ENCODE measurements around the gene TGFBR3. TPM values are rescaled to one million over a fixed set of nuclear protein-coding genes. Genes with fewer than 3 reads are reported as not detected.

TGFBR3 gene
- total RNA-seq, 4 donors from 2014 or later, result 87.8 to 388 (median 212) TPM

GRCh38 chr1:91876781-91877573 is 9.0 kb downstream of the TGFBR3 start:
- peak overlapping the region; percentile 68 to 74 for H3K27ac ChIP-seq
- TF ChIP-seq, protein P1, sequence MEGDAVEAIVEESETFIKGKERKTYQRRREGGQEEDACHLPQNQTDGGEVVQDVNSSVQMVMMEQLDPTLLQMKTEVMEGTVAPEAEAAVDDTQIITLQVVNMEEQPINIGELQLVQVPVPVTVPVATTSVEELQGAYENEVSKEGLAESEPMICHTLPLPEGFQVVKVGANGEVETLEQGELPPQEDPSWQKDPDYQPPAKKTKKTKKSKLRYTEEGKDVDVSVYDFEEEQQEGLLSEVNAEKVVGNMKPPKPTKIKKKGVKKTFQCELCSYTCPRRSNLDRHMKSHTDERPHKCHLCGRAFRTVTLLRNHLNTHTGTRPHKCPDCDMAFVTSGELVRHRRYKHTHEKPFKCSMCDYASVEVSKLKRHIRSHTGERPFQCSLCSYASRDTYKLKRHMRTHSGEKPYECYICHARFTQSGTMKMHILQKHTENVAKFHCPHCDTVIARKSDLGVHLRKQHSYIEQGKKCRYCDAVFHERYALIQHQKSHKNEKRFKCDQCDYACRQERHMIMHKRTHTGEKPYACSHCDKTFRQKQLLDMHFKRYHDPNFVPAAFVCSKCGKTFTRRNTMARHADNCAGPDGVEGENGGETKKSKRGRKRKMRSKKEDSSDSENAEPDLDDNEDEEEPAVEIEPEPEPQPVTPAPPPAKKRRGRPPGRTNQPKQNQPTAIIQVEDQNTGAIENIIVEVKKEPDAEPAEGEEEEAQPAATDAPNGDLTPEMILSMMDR (IDR thresholded peaks at IDR 0.05), result no peak
- no peak for TF ChIP-seq POLR2A (IDR thresholded peaks at IDR 0.05)
- intact Hi-C loops (cut with DNase I; ENCODE audit: low total_unique reads), result no loop called here
- no peaks in the 10 kb centered on the region for H3K36me3 ChIP-seq
- DNase-seq, result no peak
- H3K4me3 ChIP-seq, result no peak overlapping the region
- H3K4me1 ChIP-seq, result peaks cover 17 to 26% of the 10 kb centered on the region in 2 donors
- H3K9me3 ChIP-seq, result no peaks in the 10 kb centered on the region
- no peaks in the 10 kb centered on the region for H3K27me3 ChIP-seq

DNA sequence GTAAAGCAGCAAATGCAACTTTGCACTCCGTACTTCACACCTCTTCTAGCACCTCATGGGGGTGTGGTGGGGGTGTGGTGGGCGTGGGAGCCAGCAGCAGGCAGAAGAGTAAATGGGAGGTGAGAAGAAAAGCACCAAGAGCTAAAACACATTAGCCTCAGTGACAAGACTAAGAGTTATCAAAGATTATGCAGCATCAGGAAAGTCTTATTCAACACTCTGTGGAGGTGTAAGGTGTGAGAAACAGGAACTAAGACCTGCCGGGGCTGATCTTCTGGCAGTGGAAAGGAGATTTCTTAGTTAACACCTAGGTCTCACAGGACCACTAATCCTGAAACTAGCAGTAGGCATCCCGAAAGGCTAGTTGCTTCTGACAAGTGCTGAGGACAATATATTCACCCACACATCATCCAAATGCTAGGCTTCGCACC is 9.9 kb downstream of the TGFBR3 start:
- Histone ChIP-seq H3K27me3 (no peaks in the 10 kb centered on the region), H3K27ac (peak overlapping the region; percentile 68 to 74), H3K4me3 (no peak overlapping the region), H3K9me3 (no peaks in the 10 kb centered on the region), H3K4me1 (peaks cover 17 to 26% of the 10 kb centered on the region in 2 donors), H3K36me3 (no peaks in the 10 kb centered on the region)
- intact Hi-C loops (cut with DNase I; ENCODE audit: low total_unique reads), result no loop called here
- no peak for DNase-seq
- no peak for TF ChIP-seq POLR2A (IDR thresholded peaks at IDR 0.05)
- TF ChIP-seq, protein P1 (IDR thresholded peaks at IDR 0.05), result no peak

GRCh38 chr1:91874167-91874566 is 11.8 kb downstream of the TGFBR3 start:
- no peak overlapping the region for H3K4me3 ChIP-seq
- no peaks in the 10 kb centered on the region for H3K36me3 ChIP-seq
- no peak for DNase-seq
- no peak for TF ChIP-seq POLR2A (IDR thresholded peaks at IDR 0.05)
- TF ChIP-seq, protein P1 (IDR thresholded peaks at IDR 0.05), result no peak
- no peak overlapping the region for H3K27ac ChIP-seq
- intact Hi-C loops (cut with DNase I; ENCODE audit: low total_unique reads), result no loop called here
- H3K27me3 ChIP-seq, result no peaks in the 10 kb centered on the region
- H3K4me1 ChIP-seq, result peaks cover 9 to 26% of the 10 kb centered on the region in 2 donors
- no peaks in the 10 kb centered on the region for H3K9me3 ChIP-seq

DNA sequence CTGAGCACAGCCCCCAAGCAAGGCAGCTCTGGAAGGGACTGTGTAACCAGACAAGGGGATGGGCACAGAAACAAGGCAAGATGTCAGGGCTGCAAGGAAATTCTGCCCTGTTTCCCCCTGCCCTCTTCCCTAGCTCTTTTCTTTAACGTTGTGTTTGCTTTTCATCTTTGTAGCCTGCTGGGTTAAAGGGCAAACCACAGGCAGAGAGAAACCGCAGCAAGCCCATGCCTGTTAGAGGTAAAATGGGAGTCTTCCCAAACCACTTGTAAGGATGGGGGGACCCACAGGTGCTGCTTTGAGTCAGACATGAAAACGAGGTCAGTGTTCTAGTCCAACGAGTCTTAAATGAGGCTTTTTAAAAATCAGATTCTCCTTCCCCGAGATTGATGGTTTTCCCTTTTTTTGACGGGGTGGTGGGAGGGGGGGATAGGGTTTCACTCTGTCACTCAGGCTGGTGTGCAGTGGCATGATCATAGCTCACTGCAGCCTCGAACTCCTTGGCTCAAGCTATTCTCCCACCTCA is 13.3 kb downstream of the TGFBR3 start:
- Histone ChIP-seq H3K27ac (peak overlapping the region; percentile 33 to 36), H3K9me3 (no peaks in the 10 kb centered on the region), H3K4me1 (peaks cover 0 to 15% of the 10 kb centered on the region in 2 donors), H3K4me3 (no peak overlapping the region), H3K36me3 (no peaks in the 10 kb centered on the region), H3K27me3 (no peaks in the 10 kb centered on the region)
- intact Hi-C loops (cut with DNase I; ENCODE audit: low total_unique reads), result no loop called here
- no peak for TF ChIP-seq POLR2A (IDR thresholded peaks at IDR 0.05)
- TF ChIP-seq, protein P1 (IDR thresholded peaks at IDR 0.05), result no peak
- DNase-seq, result no peak

DNA sequence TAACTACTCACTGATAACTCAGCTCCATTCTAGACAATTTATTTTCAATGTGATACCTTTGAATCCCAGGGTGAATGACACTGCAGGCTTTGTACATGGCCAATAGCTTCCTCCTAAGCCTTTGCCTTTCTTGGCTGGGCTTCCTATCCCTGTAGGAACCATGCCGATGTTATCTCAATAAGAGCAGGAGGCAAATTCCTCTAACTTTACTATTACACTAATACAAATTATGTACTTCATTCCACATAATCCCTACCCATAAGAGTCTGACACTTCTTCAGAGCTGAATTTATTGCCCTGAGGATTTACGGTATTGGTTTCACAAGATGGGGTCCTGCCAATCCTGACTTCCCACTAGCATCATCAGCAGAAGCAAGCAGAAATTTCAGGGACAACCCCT is 14.0 kb downstream of the TGFBR3 start:
- TF ChIP-seq POLR2A (IDR thresholded peaks at IDR 0.05), result no peak
- TF ChIP-seq, protein P1 (IDR thresholded peaks at IDR 0.05), result no peak
- Histone ChIP-seq H3K27me3 (no peaks in the 10 kb centered on the region), H3K36me3 (no peaks in the 10 kb centered on the region), H3K4me1 (peaks cover 0 to 13% of the 10 kb centered on the region in 2 donors), H3K27ac (peak overlapping the region; percentile 33 to 36), H3K4me3 (no peak overlapping the region), H3K9me3 (no peaks in the 10 kb centered on the region)
- no peak for DNase-seq
- intact Hi-C loops (cut with DNase I; ENCODE audit: low total_unique reads), result no loop called here
